Hypothalamus (tissue), 51 donors: ENCODE data around the gene PLEKHH1.
A peak's percentile ranks its signal among the peaks of the same experiment; 100 is the strongest.

Experiments used
- DNase-seq, 51 donors: peaks; one replicate each; lab custom pipeline; 2025; lab: John Stamatoyannopoulos, UW

Gene PLEKHH1

DNA sequence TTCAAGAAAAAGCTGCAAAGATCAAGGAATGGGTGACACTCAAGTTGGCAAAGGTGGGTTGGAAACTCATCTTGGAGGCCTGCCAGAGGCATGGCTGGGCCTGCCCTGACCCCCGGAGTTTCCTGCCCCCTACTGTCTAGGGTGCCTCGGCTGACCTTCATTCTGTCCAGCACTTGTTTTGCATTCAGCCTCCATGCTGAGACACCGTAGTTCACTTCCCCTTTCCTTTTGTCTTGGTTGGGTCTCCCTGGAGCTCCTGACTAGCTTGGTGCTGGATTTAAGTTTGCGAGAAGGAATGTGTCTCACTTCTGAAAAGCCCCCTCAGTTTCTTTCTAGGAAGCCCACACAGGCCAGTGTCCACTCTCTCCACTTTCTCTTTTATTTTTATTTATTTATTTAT lies 26.5 kb downstream of the PLEKHH1 start:
- no peak for DNase-seq

DNA sequence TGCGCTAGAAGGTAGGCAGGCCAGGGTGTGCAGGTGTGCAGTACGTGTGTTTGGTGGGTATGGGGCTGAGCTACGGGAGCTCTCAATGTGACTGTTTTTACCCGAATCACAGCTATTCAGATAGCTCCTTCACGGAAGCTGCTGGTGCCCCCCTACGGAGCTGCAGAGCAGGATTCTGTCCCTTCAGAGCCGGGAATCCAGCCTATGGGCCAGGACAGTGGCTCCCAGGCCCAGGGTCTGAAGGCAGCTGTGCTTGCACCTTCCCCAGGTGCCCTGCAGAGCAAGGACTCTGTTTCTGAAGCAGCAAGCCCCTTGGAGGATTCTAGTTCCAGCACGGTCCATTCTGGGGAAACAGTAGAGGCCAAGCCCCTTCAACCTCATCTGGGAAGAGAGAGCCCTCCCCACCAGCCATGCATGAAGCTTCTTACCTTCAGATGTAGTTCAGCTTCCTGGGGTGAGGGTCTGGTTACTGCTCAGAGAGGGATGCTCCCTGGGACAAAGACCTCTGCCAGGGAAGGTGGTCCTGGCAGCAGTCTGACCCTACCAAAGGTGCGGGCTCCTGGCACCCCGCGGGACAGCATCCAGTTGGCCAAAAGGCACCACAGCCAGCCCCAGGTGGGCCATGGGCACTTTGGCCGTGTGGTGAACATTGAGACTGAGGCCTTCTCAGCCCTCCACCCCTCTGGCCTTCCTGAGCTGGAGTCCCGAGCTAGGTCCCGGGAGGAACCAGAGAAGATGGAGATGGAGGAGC lies 29.1 kb downstream of the PLEKHH1 start:
- DNase-seq = no peak

DNA sequence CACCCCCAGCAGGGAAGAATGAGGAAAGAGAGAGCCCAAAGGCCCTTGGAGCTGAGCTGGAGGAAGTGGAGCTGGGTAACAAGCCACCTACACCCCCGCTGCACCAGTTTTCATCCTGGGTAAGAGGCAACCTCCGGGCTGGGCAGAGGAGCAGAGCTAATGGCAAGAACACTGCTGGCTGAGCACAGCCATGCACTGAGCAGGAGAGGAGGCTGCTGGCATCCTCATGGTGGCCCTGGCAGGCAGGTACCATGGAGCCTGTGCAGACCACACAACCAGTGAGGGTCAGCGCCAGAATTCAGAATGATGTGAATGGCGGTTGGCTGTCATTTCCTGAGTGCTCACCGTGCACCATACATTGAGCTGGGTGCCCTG lies 29.7 kb downstream of the PLEKHH1 start:
- DNase-seq = no peak

DNA sequence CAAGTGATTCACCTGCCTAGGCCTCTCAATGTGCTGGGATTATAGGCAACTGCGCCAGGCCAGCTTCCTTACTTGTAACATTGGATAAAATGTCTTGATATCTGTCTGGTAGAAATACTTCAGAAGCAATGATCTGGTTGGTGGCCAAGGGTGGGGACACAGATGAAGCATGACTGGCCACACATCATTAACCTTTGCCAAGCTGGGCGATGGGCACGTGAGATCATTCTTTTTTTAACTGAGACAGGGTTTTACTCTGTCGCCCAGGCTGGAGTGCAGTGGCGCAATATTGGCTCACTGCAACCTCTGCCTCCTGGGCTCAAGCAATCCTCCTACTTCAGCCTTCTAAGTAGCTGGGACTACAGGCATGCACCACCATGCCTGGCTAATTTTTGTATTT lies 31.1 kb downstream of the PLEKHH1 start:
- no peak for DNase-seq

DNA sequence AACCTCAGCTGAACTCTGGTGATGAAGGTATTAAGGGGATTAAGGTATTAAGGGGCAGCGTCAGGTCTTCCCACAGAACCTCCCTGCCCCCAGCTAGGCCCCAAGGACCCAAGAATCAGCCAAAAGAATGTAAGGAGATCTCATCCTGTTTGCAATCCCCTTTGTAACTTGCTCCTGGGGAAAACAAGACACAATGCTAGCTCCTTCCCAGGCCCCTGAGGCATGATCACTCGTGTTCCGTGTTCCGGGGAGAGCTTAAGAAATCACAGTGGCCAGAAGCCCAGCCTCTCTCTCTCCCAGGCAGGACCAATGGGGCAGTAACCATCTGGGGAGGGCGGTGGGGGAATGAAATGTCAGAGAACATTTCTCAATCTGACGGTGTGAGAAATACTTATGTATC lies 33.8 kb downstream of the PLEKHH1 start:
- DNase-seq = peak in 15 of 51 donors; percentile 19 to 76 (median 31)

DNA sequence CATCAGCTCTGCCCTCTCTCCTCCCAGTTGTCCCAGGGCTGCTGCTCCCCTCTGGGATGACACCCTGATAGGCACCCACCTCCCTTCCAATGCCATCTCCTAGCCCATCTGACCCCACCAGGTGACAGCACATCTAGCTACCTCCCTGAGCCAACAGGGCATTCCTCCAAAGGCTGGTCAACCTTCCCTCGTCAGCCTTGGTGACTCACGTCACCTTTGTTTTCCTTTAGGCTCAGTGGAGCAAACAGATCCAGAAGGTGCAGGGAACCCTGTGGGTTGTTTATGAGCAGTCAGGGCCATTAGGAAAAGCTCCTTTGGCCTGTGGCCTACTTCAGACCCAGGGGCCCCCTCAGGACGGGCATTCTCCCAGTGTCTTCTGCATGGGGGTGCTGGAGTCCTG lies 34.6 kb downstream of the PLEKHH1 start:
- peak in 1 of 51 donors; percentile 26 for DNase-seq

DNA sequence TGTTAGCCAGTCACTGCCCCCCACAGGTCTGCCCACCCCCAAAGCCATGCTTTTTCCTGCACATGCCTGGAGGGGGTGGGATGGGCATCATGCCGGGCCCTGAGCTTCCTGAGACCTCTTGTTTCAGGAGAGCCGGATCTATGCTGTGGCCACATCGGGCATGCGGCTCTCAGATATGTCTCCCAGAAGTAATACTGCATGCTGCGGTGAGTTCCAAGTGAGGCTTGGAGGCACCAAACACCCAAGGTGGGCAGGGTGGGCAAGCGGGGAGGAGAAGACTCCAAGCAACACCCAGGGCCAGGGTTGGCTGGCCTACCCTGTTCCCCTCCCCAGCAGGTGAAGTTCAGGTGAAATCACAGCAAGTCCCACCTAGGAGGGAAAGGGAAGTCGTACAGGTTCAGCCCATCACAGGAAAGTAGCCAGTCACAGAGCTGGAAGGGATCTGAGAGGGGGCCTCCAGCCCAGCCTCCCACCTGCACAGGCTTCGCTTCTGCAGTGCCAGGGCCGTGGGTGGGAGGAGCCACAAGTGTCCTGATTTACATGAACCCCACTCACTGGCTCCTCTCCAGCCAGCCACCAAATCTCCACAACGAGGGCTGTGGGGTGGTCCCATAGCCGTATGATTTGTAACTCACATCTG lies 36.0 kb downstream of the PLEKHH1 start:
- no peak for DNase-seq

DNA sequence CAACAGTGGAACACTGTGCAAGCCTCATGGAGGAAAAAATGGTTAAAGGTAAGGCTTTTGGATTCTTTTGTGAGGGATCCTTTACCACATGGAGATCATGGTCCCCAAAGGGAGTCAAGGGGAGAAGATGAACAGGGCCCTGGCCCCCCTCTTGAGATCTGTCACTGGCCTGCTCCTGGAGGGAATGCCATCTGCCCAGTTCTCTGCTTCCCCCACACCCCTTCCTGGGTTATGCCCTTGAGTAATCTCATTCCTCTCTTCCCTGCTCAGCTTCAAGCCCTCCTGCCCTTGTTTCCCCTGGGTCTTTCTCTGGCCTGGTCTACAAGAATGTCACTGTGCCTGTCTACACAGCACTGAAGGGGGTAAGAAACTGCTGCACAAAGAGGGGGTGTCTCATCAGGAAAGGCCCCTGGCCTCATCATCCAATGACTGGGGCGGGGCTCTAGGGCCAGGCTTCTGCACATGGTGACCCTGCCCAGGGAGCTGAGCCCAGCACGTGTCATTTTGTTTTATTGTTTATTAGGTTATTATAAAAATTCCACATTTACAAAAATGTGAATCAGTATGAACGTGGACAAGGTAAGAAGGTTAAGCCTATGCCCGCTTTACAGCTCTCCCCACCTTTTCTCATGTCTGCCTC lies 36.7 kb downstream of the PLEKHH1 start:
- no peak for DNase-seq

DNA sequence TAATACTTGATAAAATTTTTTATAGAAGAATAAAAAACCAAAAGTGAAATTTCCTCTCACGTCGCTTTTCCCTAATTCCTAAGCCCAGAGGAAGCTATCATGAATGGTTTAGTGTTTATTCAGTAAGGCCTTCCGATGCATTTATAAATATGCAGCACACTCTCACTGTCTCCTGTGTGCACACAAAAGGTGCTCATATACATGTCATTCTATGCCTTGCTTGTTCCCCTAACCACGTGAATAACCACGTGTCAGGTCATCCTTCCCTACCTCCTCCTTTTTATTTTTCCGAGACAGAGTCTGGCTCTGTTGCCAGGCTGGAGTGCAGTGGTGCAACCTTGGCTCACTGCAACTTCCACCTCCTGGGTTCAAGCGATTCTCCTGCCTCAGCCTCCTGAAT lies 37.4 kb downstream of the PLEKHH1 start:
- no peak for DNase-seq

DNA sequence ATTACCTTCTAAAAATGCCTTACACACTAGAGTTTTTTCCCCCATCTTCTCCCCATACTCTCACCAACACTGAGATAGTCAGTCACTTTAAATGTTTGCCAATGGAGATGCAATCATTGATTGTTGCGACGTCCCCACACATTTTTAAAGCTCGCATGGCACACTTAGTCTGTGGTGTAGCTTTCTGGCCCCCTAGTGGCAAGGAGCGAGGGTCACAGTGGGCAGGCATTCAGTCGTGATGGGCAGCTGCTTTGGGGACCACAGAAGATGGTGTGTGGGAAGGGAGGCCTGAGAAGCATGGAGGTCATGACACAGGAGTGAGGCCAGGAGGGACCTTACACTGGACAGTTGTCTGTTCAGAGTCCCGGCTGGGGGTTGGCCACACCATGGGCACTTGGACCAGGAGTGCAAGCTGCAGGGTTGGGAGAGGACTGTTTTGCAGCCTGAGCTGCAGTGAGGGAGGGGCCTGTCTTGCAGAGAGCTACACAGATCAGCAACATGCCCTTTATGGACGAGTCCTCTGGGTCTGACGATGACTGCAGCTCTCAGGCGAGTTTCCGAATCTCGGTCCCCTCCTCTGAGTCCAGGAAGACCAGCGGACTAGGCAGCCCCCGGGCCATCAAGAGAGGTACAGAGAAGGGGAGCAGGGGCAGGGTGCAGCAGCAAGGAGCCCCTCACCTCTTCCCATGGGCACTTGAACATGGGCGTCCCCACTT lies 38.3 kb downstream of the PLEKHH1 start:
- peak in 41 of 51 donors; percentile 15 to 76 (median 47) for DNase-seq

DNA sequence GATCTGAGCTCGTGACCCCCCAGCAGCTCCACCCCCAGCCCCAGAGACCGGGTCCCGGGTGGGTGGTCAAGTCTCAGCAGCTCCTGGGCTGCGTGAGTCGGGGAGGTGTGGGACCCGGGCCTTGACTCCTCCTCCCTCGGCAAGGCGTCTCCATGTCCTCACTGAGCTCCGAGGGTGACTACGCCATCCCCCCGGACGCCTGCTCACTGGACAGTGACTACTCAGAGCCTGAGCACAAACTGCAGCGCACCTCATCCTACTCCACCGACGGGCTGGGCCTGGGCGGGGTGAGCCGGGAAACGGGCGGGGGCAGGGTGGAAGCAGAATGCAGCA lies 38.9 kb downstream of the PLEKHH1 start:
- no peak for DNase-seq

DNA sequence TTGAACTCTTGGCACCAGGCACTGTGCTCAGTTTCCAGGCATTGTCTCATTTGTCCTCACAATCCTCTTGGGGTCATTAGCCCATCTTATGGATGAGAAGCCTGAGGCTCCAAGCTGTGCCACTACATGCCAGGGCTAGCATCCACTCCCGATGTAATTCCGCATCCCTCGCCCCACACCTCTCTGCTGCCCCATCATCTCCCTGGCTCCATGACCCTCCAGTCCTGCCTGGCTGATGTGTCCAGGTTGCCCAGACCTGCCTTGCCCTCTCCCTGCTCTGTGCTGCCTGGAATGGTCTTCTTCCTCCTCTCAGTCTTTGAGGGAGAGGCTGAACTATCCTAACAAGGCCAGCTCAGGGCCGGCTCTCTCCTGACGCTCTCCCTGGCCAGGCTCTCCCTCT lies 39.5 kb downstream of the PLEKHH1 start:
- DNase-seq = no peak

DNA sequence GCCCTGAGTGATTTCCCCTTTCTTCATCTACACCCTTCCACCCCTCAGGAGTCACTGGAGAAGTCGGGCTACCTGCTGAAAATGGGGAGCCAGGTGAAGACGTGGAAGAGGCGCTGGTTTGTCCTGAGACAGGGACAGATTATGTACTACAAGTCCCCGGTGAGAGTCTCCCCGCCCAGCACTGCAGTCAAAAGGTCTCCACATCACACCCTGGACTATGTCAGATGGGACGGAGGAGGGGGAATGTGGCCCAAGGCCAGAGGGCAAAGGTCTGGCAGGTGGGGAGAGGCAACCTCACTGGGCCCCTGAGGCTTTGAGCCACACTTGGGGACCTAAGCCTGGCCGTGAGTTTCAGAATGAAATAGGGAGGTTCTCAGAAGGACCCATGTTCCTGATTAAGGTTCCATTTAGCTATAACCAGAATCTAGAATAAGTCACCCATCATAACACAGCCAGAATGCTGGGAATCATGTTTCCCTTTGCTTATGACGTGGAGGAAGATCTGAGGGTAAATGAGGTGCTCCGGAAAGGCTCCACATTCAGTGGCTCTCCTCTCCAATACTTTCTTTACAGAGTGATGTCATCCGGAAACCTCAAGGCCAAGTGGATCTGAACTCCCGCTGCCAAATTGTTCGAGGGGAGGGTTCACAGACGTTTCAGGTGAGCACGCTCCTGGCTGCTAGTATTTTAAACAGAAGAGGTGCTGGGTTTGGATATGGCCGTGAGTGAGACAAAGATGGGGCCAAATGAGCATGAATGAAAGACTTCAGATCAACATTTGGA lies 40.3 kb downstream of the PLEKHH1 start:
- DNase-seq = no peak

DNA sequence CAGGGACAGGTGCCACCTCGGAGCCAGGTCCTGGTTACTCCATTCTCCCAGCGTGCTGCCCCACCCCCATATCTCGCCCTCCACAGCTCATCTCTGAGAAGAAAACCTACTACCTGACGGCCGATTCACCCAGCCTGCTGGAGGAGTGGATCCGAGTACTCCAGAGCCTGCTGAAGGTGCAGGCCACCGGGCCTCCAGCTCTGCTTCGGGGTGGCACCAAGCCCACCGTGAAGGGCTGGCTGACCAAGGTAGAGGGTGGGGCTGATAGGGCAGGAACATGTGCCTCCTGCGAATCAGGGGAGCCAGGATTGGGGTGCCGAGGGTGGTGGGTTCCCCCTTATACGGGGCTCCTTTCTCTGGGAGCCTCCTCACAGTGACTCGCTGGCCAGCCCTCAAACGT lies 41.1 kb downstream of the PLEKHH1 start:
- no peak for DNase-seq

DNA sequence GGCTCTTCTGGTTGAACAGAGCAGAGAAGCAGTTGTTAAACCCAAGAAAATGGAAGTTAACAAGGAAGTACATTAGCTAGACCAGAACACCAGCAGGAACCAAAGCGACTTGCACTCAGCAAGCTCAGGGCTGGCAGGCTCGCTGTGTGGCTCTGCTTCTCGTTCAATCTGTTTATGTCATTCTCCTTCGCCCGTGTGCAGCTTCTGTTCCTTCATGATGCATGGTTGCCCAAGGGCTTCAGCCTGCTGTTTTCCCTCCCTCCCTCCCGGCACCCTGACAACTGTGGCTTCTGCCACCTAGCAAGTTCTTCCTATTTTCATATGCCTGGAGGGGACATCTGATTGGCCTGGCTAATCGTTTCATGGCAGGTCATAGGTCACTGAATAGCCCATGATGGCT lies 41.7 kb downstream of the PLEKHH1 start:
- DNase-seq = no peak

DNA sequence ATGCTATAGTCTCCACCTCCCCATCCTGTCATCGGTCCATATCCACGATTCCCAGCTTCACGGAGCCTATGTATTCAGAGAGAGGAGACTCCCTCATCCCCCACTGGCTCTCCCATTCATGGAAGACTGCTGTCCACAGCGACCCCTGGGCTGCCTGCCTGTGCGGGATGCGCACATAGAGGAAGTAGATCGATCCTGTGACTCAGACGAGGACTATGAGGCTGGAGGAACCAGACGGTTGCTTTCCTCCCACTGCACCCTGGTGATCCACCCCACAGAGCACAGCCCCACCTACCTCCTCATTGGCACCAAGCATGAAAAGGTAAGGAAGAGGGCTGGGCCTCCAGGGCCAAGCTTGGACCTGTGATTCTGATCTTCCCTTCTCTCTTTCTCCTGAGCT lies 42.6 kb downstream of the PLEKHH1 start:
- no peak for DNase-seq

DNA sequence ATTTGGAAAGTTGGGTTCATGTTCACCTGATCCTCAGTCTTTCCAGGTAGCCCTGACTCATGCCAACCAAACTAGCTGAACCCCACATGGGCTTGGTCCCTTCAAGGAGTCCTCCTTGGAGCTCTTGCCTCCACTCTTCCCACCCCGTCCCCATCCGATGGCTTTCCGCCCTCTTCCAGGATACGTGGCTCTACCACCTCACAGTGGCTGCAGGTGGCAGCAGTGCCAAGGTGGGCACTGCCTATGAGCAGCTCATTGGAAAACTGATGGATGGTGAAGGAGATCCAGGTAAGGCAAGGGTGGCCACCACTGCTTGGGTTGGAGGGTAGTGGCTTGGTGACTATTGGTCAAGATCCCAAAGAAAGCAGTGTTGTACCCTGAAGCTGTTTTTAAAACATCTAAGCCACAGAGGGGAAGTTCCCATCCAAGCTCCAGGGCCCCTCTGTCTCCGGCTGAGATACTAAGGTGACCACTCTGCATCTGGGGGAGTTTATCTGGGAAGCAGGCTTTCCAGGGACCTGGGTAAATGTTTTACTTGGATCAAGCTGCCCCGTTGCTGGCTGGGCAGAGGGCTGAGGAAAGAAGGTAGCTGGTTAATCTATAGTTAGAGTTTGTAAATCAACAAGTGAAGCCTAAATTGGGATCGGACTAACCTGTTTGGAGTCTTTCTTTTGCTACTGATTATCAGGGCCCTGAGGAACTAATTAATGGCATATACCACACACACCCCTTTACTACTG lies 43.3 kb downstream of the PLEKHH1 start:
- DNase-seq = no peak

DNA sequence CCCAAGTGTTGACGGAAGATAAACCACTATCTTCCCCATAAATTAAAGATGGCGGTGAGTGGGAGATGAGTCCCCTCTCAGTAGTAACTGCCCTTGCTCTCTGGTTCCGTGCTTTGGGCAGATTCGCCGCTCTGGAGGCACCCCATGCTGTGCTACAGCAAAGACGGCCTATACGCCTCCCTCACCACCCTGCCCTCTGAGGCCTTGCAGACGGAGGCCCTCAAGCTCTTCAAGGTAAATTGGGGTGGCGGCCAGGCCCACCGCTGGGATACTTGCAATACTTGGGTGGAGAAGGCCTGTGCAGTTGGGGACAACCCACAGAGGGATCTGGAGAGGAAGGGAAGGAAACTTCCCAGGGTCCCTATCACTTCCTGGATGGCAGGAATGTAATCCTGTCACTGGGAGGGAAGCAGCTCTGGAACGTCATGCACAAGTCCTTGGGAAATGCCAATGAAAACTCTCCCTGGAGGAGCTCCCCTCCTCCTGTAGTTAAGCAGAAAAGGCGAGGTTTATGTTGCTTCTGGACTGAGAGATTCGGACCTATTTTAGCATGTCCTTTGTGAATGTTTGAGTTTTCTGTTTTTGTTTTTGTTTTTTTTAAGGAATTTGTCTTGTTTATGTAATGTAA lies 44.2 kb downstream of the PLEKHH1 start:
- no peak for DNase-seq

DNA sequence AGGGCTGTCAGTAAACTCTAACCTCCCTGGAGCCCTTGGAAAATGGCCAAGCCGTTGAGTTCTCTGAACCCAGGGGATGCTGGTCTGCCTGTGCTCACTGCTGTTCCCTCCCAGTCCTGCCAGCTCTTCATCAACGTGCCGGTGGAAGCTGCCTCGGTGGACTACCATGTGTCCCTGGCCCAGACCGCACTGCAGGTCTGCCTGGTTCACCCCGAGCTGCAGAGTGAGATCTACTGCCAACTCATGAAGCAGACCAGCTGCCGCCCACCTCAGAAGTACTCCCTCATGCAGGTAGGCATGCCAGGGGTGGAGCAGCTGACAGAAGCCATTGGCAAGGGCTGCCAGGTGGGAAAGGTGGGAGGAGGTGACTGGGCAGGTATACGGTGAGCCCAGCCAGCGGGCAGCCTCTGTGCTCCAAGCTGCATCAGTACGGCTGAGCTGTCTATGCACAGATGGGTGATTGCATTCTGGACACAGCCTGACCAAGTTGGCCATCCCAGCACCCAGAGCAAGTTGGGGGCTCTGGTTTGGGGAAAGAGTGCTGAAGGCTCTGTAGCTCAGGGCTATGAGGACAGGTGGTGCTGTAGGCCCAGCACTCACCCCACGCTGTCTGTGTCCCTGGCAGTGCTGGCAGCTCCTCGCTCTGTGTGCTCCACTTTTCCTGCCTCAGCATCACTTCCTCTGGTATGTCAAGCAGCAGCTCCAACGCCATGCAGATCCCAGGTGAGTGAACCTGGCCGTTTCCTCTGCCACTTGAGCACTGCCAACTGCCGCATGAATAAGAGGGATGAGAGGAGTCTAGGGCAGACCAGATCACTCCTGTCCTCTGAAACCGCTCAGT lies 45.0 kb downstream of the PLEKHH1 start:
- no peak for DNase-seq
